Stimulated activated naive CD8-positive, alpha-beta T cell treated with anti-CD3 and anti-CD28 coated beads, Interleukin-15, Interleukin-2, amounts not matched to agents 100 ng/mL and 50 ng/mL, for 24 hours (primary cell): ENCODE measurements around the gene MTURN.

Source experiments
- H3K27ac Mint-ChIP-seq: one replicate; pipeline ENCODE4 v1.8.0; 2021; ENCODE audit warnings: mild to moderate bottlenecking, mixed read lengths
- H3K27me3 Mint-ChIP-seq: one replicate; pipeline ENCODE4 v1.8.0; 2021; ENCODE audit warnings: mixed read lengths
- H3K36me3 Mint-ChIP-seq: one replicate; pipeline ENCODE4 v1.8.0; 2021; ENCODE audit warnings: low read depth, mixed read lengths
- H3K4me1 Mint-ChIP-seq: one replicate; pipeline ENCODE4 v1.8.0; 2021; ENCODE audit warnings: low read depth, mixed read lengths
- H3K4me3 Mint-ChIP-seq: one replicate; pipeline ENCODE4 v1.8.0; 2021; ENCODE audit warnings: mild to moderate bottlenecking, mixed read lengths
- H3K9me3 Mint-ChIP-seq: one replicate; pipeline ENCODE4 v1.8.0; 2021; ENCODE audit warnings: mixed read lengths

The MTURN gene

DNA sequence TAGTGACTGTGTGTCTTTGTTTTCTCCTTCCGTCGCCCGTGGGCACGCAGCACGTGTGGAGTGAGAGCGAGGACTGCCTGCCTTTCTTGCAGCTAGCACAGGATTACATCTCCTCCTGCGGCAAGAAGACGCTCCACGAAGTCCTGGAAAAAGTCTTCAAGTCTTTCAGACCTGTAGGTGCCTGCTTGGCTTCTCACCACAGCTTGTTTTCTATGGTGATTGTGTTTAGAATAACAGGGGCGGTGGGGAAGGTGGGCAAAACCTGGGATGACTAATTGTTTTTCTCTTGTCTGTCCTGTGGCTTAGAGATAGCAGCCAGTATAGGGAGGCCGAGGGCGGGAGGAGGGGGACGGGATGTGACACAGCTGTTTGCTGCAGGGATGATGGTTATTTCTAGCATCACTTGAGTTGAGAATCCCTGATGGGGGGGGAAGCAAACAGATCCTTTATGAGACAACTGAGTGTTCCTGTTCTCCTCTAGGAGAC, 11.4 kb downstream of the MTURN start:
- no peaks in the 10 kb centered on the region for H3K36me3 Mint-ChIP-seq

DNA sequence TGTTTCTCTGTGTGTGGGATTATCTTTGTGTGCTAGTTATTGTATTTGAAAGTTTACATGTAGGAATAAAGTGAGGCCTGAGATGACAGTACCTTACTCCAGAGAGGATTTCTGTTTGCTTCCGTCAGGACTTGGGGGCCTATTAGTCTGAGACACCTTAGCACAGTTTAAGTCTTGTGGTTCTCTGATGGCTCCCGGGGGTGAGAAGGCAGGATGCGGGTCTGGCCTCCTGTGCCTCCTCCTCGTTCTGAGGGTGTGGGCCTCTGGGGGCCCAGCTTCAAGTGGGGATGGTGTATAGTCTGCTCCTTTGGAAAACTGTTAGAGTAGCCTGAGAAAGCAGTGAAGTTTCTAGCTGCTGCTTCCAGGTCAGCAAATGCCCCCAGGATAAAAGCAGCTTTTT, 12.4 kb downstream of the MTURN start:
- Mint-ChIP-seq H3K27ac (no peak overlapping the region), H3K27me3 (no peaks in the 10 kb centered on the region), H3K4me3 (no peak overlapping the region), H3K36me3 (no peaks in the 10 kb centered on the region), H3K4me1 (peaks cover 19% of the 10 kb centered on the region), H3K9me3 (no peaks in the 10 kb centered on the region)

More for the DNA sequence above, 11.4 kb downstream of the MTURN start:
- H3K4me3 Mint-ChIP-seq: no peak overlapping the region
- H3K4me1 Mint-ChIP-seq: peaks cover 19% of the 10 kb centered on the region
- H3K27ac Mint-ChIP-seq: no peak overlapping the region
- H3K9me3 Mint-ChIP-seq: no peaks in the 10 kb centered on the region
- no peaks in the 10 kb centered on the region for H3K27me3 Mint-ChIP-seq

DNA sequence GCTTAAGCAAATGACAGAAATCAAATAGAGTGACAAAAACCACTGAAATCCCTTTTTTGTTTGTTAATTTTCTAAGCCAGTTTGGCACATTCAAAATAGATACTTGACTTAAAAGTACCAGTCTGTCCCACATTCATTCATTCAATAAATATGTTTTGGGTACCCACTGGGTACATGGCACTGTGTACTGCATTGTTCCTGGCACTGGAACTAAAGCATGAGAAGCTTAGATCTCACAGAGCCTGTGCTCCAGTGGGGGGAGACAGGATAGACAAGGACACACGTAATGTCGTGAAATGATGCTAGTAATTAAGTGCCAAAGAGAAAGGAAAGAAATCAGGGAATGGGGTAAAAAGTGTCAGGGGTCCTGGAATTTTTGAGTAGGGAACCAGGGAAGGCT, 13.0 kb downstream of the MTURN start:
- no peaks in the 10 kb centered on the region for H3K9me3 Mint-ChIP-seq
- peaks cover 16% of the 10 kb centered on the region for H3K4me1 Mint-ChIP-seq
- H3K27ac Mint-ChIP-seq: no peak overlapping the region

GRCh38 chr7:30148426-30148825, 13.6 kb downstream of the MTURN start:
- Mint-ChIP-seq H3K9me3 (no peaks in the 10 kb centered on the region), H3K4me1 (peaks cover 12% of the 10 kb centered on the region), H3K27ac (no peak overlapping the region), H3K4me3 (no peak overlapping the region), H3K36me3 (no peaks in the 10 kb centered on the region), H3K27me3 (no peaks in the 10 kb centered on the region)

More for the DNA sequence above, 13.0 kb downstream of the MTURN start:
- Mint-ChIP-seq H3K27me3 (no peaks in the 10 kb centered on the region), H3K4me3 (no peak overlapping the region), H3K36me3 (no peaks in the 10 kb centered on the region)

GRCh38 chr7:30148951-30149459, 14.2 kb downstream of the MTURN start:
- Mint-ChIP-seq H3K36me3 (no peaks in the 10 kb centered on the region), H3K4me1 (peaks cover 6% of the 10 kb centered on the region), H3K27ac (peak overlapping the region; percentile 74), H3K4me3 (peak overlapping the region; percentile 12), H3K27me3 (no peaks in the 10 kb centered on the region), H3K9me3 (no peaks in the 10 kb centered on the region)

DNA sequence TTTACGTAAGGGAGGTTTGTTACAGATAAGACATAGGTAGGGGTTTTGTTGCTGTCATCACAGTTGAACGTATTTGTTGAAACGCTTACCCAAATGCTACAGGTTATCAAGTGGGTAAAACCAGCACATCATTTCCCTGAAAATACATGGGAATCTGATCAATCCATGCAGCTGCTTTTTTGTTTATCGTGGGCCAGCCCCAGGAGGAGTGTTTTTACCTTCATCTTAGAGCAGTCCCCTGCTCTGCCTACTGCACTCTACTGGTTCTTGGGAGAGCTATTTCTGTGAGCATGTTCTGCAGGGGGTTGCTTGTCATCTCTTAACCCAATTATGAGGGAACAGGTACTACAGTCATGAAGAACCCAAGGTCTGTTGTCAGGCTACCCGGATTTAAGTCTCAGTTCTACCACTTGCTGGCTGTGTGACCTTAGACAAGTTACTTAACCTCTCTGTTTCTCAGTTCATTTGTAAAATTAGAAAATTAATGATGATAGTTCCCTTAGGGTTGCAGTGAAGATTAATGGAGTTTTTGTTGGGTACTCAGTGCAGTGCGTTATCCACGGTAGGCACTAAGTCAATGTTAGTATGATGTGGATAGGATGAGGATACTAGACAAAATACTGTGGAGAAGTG, 15.0 kb downstream of the MTURN start:
- Mint-ChIP-seq H3K4me3 (no peak overlapping the region), H3K36me3 (no peaks in the 10 kb centered on the region), H3K27me3 (no peaks in the 10 kb centered on the region), H3K9me3 (no peaks in the 10 kb centered on the region), H3K27ac (no peak overlapping the region), H3K4me1 (no peaks in the 10 kb centered on the region)

DNA sequence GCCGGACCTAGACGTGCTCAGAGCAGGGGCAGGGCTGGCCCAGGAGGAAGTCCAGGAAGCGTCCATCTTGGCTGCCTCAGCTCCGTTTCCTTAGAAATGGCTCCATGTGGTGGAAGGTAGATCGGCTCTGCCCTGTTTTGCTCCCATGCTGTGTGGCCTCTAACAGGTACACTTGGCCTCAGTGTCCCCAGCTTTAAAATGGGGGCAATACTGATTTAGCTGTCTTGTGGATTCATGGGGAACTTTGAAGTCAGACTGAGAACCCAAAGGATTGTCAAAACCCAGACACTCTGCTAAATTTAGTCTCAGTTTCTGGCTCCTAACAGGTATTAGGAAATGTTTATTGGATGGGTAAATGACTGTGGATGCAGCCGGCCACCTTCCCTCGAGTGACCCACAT, 15.9 kb downstream of the MTURN start:
- Mint-ChIP-seq H3K9me3 (no peaks in the 10 kb centered on the region), H3K27ac (no peak overlapping the region), H3K4me1 (peaks cover 5% of the 10 kb centered on the region), H3K27me3 (no peaks in the 10 kb centered on the region), H3K36me3 (no peaks in the 10 kb centered on the region), H3K4me3 (no peak overlapping the region)

DNA sequence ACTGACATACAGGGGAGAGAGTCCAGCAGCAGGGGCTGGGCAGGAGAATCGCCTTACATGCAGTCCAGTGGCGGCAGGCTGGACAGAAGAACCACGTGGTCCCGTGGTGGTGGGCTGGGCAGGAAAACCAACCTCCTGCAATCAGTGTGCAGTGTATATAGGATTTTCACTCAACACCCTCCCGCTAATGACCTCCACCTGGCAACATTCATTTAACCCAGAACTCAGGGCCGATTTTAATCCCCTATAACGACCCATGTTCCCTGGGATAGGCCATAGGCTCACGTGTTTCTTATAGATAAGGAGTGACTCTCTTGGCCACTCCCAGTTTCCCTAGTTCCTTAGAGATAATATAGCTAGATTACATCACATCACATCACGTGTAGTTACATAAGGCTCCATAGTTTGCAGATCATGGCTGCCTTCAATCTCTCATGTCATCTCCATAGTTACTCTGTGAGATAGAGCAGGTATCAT, 19.4 kb downstream of the MTURN start:
- Mint-ChIP-seq H3K4me3 (no peak overlapping the region), H3K36me3 (no peaks in the 10 kb centered on the region), H3K4me1 (peaks cover 27% of the 10 kb centered on the region), H3K27ac (no peak overlapping the region), H3K9me3 (no peaks in the 10 kb centered on the region), H3K27me3 (no peaks in the 10 kb centered on the region)

- Mint-ChIP-seq H3K27me3 (no peaks in the 10 kb centered on the region), H3K27ac (no peak overlapping the region), H3K4me3 (no peak overlapping the region), H3K4me1 (peaks cover 40% of the 10 kb centered on the region), H3K9me3 (no peaks in the 10 kb centered on the region), H3K36me3 (no peaks in the 10 kb centered on the region)
These were observed 20.7 kb downstream of the MTURN start for GRCh38 chr7:30155481-30155880.

- Mint-ChIP-seq H3K4me3 (peak overlapping the region; percentile 9), H3K27ac (peak overlapping the region; percentile 4), H3K4me1 (peaks cover 49% of the 10 kb centered on the region), H3K9me3 (no peaks in the 10 kb centered on the region), H3K27me3 (no peaks in the 10 kb centered on the region), H3K36me3 (no peaks in the 10 kb centered on the region)
These were observed 22.4 kb downstream of the MTURN start for GRCh38 chr7:30157204-30157603.

DNA sequence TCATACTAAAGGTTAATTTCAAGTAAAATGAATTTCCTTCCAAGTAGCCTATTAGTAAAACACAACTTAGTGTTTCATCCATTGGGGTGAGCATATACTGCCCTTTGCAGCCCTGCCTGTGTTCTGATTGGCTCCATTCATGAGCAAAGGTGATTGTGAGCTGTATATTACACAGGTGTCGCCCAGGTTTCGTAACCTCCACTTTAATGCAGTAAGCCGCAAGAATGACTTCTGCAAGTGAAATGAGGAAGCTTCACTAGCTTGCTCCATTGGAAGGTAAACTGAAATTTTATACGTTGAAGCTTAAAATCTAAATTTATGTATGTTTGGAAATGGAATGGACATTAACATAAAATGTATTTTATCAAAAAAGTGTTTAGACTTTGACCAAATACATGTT, 24.4 kb downstream of the MTURN start:
- no peaks in the 10 kb centered on the region for H3K27me3 Mint-ChIP-seq
- peaks cover 67% of the 10 kb centered on the region for H3K4me1 Mint-ChIP-seq
- H3K36me3 Mint-ChIP-seq: no peaks in the 10 kb centered on the region
- H3K27ac Mint-ChIP-seq: no peak overlapping the region
- peak overlapping the region; percentile 40 for H3K4me3 Mint-ChIP-seq
- no peaks in the 10 kb centered on the region for H3K9me3 Mint-ChIP-seq

- H3K4me3 Mint-ChIP-seq: peak overlapping the region; percentile 40
- no peaks in the 10 kb centered on the region for H3K27me3 Mint-ChIP-seq
- no peaks in the 10 kb centered on the region for H3K9me3 Mint-ChIP-seq
- peaks cover 72% of the 10 kb centered on the region for H3K4me1 Mint-ChIP-seq
- H3K36me3 Mint-ChIP-seq: no peaks in the 10 kb centered on the region
- H3K27ac Mint-ChIP-seq: peak overlapping the region; percentile 34
These were observed 24.9 kb downstream of the MTURN start for GRCh38 chr7:30159698-30160143.

GRCh38 chr7:30160329-30160728, 25.5 kb downstream of the MTURN start:
- Mint-ChIP-seq H3K27me3 (no peaks in the 10 kb centered on the region), H3K36me3 (no peaks in the 10 kb centered on the region), H3K4me1 (peaks cover 72% of the 10 kb centered on the region), H3K9me3 (no peaks in the 10 kb centered on the region), H3K4me3 (no peak overlapping the region), H3K27ac (peak overlapping the region; percentile 6)

DNA sequence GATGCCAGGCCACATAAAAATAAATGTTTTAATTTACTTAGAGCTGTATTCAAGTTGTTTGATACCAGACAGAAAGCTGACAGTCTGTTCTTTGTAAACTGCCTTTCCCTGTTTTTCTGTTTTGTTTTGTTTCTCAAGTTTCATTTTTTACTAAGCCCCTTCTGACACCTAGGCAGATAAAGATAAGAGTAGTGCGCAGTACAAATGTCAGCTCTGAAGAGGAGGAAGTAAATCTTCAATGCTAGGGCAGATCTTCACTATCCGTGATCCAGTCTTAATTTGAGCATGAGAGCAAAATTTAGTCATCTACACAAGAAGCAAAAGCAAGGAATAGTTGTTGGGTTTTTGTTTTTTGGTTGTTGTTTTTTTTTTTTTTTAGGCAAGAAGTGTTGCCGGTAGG, 27.3 kb downstream of the MTURN start:
- Mint-ChIP-seq H3K9me3 (no peaks in the 10 kb centered on the region), H3K36me3 (no peaks in the 10 kb centered on the region), H3K4me1 (peaks cover 63% of the 10 kb centered on the region), H3K27me3 (no peaks in the 10 kb centered on the region), H3K27ac (peak overlapping the region; percentile 46), H3K4me3 (peak overlapping the region; percentile 25)

- Mint-ChIP-seq H3K27me3 (no peaks in the 10 kb centered on the region), H3K9me3 (no peaks in the 10 kb centered on the region), H3K4me3 (peak overlapping the region; percentile 46), H3K27ac (peak overlapping the region; percentile 72), H3K4me1 (peaks cover 58% of the 10 kb centered on the region), H3K36me3 (no peaks in the 10 kb centered on the region)
These were observed 27.9 kb downstream of the MTURN start for GRCh38 chr7:30162622-30163124.
